DMS153 treated with DMSO at 0.1 percent for 48 hours (cell line): ENCODE measurements around the gene SPATA46.
"Not testable (repeated sequence)": the region's sequence is repeated elsewhere in the genome, so short reads cannot be mapped to it uniquely, and the experiment has no call there.

Experiments used
- DNase-seq: peaks from one replicate; lab custom pipeline; 2025; ENCODE audit not compliant: unreplicated experiment; lab: John Stamatoyannopoulos, UW

SPATA46 gene, protein sequence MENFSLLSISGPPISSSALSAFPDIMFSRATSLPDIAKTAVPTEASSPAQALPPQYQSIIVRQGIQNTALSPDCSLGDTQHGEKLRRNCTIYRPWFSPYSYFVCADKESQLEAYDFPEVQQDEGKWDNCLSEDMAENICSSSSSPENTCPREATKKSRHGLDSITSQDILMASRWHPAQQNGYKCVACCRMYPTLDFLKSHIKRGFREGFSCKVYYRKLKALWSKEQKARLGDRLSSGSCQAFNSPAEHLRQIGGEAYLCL

DNA sequence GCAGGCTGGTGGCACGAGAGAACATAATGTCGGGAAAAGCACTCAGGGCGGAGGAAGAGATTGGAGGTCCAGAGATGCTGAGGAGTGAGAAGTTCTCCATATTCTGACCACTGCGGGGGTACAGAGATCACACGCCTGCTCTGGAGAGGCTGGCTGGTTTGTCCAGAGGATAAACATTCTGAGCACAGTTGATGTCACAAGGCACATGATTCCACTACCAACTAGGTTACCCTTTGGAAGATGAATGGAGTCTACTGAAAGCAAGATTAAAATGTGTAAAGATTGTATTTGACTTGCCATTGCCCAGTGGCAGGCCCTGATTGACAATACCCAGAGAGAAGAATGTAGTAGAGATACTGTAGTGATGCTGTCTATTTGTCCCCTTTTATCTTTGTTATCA is at the start of gene SPATA46:
Gene SPATA46, minus strand, starts transcription at position 164 of the 400 bp plus-strand sequence. Its CDS starts 64 bp downstream, at position 100.
- no peak for DNase-seq

DNA sequence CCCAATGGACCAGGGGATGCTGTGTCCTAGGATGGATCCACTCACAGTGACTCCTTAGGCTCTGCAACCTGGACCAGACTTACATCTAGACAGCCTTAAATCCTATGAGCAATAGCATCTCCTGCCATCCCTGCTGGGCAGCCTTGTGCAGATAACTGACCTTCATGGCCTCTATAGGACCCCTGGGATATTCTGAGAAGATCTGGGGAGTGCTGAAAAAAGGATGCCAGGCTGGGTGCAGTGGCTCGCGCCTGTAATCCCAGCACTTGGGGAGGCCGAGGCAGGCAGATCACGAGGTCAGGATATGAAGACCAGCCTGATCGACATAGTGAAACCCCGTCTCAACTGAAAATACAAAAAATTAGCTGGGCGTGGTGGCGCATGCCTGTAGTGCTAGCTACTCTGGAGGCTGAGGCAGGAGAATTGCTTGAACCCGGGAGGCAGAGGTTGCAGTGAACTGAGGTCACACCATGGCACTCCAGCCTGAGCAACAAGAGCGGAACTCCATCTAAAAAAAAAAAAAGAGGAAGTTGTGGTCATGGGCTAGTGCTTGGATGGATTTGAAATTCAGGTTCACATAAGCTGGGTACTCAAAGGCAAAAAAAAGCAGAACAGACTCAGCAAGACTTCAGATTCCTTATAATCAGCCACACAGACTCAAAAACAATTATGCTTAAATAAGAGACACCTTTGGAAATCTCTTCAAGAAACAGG is 46.2 kb upstream of the SPATA46 start:
- DNase-seq, result no peak

DNA sequence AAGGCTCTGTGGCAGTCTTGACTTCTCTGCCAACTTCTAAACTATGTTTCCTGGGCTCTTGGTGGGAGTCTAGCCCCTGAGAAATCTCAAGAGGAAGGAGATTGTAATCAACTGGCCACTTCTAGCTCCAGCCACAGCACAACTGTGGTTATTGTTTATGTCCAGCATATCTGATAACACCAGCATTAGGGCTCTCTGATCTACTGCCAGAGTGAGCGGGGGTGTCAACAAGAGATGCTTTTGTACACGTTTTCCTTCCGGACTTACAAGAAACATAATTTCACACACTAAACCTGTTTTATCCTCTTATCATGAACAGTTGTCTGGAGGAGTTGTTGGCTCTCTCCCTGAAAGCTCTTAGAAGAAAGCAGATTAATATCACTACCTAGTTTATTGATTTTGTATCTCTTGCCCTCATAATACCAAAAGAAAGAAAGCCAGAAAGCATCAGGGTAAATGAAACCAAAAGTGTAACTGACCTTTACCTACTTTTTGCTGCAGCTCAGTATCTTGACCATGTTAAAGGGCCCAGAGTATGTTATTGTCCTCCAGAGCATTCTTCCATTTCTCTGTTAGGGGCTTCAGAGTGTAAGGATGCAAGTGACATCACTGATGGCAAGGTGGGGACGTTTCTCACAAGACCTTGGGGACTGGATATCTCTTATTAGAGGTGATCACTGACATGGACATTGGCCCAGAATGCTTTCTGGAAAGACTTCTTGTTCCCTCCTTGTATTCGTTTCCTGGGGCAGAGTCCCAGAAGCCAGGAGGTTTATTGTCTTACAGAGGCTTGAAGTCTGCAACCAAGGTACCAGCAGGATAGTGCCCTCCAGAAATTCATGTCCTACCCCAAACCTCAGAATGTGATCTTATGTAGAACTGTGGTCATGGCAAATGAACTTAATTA is 44.9 kb upstream of the SPATA46 start:
- no peak for DNase-seq

DNA sequence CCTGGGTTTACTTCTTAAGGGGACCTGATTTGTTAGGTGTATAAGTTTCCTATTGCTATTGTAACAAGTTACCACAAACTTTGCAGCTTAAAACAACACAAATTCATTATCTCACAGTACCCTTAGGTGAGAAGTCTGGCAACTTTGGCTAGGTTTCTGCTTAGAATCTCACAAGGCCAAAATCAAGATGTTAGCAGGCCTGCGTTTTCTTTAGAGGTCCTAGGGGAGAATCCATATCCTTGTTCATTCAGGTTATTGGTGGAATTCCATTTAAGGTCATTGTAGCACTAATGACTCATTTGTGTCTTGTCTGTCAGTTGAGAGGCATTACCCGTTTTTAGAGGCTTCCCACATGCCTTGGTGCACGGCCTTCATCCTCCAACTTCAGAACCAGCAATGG is 43.5 kb upstream of the SPATA46 start:
- DNase-seq, result no peak

DNA sequence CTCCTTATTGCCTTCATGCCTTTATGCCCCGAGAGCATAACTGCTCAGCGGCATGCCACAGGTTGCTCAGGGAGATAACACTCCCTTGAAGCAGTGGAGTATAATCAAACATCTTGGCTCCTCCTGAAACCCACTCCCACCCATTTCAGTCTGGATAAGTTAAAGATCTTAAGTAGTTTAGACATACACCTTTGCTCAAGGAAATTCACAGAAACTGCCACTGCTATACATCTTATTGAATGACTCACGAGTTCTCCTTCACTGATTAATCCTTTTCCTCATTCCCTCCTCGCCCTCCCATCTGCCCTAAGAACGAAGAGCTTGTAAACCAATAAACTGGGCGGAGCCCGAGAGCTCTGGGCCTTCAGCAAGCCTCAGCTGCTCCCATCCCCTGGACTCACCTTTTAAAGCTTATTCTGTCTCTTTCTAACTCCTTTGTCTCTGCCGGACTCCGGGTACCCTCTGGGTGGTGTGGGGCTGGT is 42.8 kb upstream of the SPATA46 start:
- DNase-seq, result not testable (repeated sequence)

DNA sequence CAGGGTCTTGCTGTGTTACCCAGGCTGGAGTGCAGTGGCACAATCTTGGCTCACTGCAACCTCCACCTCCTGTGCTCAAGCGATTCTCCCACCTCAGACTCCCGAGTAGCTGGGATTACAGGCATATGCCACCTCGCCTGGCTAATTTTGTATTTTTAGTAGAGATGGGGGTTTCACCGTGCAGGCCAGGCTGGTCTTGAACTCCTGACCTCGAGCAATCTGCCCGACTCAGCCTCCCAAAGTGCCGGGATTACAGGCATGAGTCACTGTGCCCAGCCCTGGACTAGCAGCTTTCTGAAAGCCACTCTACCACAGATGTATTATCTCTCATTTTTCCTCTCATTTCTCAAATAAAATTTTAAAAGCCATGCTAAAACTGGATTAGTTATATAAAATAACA is 41.9 kb upstream of the SPATA46 start:
- not testable (repeated sequence) for DNase-seq

DNA sequence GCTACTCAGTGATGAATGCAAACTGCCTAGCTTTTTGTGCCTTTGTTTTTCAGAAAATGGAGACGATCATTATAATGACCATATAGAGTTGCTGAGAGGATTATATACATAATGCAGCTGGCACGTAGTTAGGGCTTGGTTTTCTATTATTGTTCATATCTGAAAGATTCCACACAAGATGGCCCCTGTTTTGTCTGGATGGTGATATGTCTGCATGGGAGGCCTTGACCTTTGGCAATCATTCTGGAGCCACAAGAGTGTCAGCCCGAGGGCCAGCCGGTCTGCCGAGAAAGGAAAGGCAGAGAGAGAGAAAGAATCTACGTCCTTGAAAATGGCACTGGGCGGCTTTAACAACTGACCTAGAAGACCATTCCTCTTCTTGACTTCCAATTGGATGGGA is 41.0 kb upstream of the SPATA46 start:
- DNase-seq, result no peak

DNA sequence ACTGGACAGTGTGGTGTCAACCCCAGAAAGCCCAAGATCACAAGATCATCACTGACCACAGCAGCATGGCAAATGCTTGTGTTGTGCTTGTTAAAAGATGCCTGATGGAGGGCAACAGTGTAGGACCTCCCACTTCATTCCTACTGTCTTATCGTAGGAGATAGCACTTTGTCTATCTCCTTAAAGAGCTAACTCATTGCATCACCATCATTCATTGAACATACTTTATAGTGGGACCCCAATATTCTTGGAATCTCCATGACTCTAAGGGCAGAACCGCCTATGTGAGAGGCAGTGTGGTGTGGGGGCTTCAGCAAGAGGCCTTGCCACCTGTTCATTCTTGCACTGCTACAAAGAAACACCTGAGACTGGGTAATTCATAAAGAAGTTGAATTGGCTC is 40.3 kb upstream of the SPATA46 start:
- no peak for DNase-seq

DNA sequence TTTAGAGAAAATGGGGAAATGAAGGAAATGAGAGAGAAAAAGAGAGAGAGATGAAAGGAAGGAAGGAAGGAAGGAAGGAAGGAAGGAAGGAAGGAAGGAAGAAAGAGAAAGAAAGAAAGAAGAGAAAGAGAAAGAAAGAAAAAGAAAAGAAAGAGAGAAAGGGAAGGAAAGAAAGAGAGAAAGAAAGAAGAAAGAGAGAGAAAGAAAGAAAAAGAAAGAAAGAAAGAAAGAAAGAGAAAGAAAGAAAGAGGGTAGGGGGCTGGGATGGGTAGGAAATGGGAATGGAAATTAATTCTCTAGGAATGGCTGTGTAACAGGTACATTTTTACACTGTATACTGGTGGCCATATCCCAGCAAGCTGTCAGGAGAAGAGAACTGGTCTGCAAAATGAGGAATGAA is 39.6 kb upstream of the SPATA46 start:
- DNase-seq, result no peak

DNA sequence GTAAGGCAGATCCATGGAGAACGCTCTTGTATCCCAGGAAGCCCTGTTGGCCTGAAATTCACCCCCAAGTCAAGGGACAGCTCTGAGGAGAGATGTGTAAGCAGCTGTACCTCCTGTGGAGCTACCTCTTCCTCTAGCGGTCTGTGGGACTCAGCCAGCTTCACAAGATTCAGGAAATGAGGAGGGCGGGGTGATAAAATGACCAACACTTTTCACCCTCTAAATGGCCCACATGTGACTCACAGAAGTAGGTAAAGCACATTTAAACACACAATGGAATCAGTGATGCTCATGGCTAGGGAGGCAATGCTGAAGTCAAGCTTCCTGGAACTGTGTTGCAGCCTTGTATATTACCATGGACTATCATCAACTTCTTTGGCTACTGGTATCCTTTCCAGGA is 35.3 kb upstream of the SPATA46 start, which contains the start of gene SH2D1B:
Gene SH2D1B, minus strand, starts transcription at position 135 of the 400 bp plus-strand sequence. Its CDS starts 120 bp downstream, at position 15.
- DNase-seq, result no peak

DNA sequence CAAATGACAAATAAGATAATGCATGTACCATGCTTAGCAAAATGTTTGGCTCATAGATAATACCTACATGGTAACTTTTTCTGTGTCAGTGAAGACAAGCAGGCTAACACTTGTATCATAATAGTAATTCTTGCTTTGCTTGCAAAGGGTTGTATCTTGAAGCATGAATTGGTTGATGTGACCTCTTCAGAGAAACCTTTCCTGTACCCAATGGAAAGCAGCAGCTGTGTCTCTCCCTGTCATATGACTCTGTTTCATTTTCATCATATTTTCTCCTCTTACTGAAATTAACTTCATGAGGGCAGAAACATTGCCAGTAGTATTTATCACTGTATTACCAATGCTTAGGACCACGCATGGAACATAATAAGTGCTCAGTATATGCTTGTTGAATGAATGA is 30.9 kb upstream of the SPATA46 start:
- no peak for DNase-seq

DNA sequence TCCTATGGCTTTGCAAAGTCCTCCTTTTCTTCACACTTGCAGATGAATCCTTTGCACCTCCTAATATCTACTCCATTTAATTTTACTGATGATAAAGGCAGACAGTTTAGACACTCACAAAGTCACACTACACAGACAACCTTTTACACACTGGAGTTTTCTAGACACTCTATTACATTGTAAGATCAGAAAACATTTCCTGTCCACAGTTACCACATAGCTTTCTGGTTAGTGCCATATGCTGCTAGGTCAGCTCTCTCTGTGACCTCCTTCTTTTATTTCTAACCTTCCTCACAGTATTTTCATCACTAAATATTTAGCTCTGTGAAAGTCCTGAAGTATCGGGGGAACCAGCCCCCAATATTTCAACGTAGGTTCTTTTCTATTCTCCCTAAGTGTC is 30.2 kb upstream of the SPATA46 start:
- DNase-seq, result no peak

DNA sequence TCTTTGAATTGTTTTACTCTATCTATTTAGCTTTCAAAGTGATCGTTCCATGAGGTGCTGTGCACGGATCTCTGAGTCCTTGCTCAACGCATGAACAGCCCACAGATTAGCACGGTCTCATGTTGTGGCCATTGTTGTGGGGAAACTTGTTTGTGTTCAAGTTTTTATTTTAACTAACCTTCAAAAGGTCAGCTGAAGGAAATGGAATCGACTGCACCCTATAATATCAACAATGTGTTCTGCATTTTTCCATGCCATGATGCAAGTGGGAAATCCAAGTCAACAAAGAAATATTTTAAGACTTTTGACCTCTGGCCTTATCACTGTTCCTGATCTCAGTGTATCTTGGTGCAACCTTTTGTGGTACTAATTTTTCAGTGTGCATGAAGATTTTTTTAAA is 29.1 kb upstream of the SPATA46 start:
- no peak for DNase-seq

DNA sequence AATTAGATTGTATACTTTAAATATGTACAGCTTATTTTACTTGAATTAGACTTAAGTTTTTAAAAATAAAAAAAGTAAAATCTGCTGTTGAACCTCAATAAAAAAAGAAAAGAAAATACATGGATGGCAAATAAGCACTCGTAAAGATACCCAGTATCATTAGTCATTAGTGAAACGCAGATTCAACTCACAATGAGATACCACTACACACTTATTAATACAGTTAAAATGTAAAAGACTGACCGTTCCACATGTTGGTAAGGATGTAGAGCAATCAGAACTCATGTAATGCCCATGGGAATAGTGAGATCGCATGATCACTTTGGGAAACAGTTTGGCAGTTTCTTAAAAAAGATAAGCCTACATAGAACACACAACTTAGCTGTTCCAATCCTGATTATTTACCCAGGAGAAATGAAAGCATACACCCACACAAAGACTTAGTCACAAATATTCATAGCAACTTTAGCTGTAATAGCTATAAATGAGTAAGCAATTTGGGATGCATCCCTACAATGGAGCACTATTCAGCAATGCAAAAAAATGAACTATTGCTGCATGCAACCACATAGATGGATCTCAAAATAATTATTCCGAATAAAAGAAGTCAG is 28.0 kb upstream of the SPATA46 start:
- DNase-seq, result no peak

DNA sequence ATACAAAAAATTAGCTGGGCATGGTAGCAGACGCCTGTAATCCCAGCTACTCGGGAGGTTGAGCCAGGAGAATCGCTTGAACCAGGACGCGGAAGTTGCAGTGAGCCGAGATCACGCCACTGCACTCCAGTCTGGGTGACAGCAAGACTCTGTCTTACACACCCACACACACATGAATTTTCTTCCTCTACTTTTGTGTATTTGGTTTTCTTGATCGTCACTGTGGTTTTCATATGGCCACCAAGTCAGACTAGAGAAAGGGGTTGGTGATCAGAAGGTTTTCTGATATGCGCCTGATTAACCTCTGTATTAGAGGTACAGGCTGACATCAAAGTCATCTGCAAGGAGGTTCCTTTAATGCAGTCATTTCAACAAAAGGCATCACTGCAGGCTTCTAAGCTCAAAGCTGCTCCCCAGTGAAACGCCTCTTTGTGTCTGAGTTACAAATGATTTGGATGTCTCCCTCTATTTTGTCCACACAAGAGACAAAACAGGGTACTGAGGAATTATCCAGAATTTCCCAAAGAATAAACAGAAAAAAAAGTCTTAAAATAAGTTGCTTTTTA is 24.2 kb upstream of the SPATA46 start:
- no peak for DNase-seq

DNA sequence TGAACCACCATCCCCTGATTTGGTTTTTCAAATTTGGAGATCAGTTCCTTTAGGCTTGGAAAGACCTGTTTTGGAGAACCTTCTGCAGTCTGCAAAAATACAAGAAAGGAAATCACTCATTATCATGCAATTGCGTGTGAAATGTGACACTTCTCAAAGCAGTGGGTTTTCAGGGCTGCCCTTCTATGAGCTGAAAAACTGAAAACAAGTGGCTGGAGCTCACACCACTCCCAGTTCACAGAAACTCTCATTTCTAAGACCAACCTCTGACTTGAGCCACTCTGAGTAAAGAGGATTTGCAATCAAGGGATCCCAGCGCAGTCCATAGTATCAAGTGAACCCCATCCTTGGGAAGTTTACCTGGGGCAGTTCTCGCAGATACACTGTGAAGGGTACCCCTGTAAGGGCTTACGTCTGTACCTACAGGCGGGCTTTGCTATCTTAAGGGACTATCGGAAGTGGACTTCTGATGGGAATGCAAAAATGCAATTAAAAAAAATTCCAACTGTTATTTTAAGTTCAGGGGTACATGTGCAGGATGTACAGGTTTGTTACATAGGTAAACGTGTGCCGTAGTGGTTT is 22.4 kb upstream of the SPATA46 start:
- DNase-seq, result no peak

DNA sequence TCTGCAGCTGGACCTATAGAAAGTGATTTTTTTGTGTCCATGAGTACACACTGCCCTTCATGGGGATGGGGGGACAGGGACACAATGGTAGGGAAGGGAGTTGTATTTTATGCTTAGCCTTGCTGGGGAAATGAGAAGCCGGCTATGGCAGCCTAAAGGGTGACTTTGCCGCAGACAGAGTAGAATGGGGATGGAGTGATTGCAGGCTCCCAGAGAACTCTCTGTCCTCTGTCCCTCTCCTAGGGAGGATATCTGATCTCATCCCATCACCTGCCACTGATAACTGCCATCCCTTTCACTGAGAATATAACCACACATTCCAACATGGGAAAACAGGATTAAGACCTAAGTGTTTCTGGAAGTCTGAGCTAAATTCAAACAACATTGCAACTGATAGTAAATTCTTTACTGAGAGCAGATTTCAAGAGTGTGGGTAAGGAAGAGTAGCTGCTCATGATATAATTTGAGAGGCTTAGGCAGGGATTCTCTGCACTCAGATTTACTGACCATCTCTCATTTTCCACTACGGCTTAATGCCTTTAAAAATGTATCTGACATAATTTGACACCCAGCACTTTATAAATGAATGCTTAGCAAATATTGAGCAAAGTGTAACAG is 21.4 kb upstream of the SPATA46 start:
- no peak for DNase-seq

DNA sequence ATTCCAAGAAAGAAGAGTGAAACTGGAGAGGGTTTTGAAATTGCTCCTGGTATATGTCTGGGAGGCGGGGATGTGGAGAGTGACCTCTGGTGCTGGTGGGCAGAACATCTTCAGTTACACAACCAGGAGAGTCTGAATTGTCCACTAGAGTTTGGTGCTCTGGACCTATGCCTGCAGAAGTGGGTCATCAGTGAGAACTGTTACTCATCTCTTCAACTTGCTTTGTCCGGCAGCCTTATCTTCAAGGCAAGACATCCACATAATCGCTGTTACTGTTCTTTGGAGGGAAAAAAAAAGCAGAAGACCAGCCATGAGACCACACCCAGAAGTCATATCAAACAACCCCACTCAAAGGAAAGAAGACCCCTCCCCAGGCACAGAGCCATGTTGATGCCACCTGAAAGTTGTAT is 20.4 kb upstream of the SPATA46 start:
- no peak for DNase-seq

DNA sequence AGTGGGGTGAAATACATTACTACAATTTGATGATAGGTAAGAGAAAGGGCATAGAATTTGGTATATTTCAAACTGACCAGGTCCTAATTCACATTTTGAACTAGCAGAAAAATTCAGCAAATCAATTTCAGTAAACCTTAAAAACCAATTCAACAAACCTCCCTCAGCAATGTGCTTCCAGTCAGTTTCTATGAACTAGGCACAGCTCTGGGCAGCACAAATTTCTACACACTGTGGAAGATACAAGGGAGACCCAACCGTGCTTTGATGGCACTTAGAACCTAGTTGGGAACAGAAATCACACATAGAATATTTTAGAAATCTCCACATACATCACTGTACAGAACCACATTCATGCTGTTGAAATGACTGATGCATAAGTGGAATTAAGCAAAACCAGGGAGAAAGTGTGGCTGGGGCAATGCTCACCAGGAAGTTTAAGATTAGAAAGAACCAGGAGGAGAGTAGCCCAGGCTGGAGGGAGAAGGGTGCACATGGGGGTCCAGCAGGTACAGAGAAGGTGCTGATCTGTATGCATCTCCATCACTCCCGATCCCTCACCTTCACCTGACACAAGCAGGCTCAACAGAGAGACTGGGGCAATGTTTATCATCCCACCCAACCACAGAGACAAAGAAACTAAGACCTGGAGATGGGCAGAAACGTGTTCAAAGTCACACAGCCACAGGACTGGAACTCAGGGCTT is 19.7 kb upstream of the SPATA46 start:
- no peak for DNase-seq
